ENCODE data around the gene PLIN5. TPM values are rescaled to one million over a fixed set of nuclear protein-coding genes. Genes with fewer than 3 reads are reported as not detected.

Gene PLIN5
- total RNA-seq, 1 donor from 2014 or later: 0.54 TPM

DNA sequence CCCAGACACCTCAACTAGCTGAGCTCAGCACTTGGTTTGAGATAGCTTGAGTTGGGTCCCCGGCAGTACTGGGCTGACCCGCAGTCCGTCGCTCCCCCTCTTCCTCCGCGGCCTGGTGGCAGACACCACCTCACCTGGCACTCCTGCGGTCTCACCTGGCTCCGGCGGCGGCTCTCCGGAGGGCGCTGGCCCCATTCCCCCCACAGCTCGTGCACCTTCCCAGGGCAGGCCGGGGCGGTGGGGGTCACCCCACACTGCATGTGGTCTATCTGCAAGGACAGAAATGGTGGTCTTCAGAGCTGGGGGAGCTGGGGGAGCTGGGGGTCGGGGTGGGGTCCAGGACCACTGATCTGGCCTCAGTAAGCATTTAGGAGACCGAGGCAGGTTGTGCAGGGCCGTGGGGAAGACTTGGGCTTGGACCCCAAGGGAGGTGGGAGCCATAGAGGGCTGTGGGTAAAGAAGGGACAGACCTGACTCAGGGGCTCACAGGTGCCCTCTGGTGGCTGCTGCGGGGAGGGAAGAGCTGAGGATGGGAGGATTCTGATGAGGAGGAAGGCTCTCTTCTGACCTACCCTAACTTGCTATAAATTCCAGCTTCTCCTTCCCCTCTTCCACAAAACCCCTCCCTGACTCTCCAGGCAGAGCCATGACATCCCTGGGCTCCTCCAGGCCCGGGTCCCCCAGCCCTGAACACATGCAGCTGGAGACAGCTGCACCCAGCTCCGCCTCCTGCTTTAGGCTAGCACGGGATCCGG, 10.0 kb downstream of the PLIN5 start:
- Mint-ChIP-seq H3K4me3 (ENCODE audit: unreplicated experiment) (no peak overlapping the region), H3K9me3 (ENCODE audit: unreplicated experiment) (peaks cover under 1% of the 10 kb centered on the region), H3K4me1 (ENCODE audit: low read depth, unreplicated experiment) (no peaks in the 10 kb centered on the region), H3K27ac (ENCODE audit: unreplicated experiment) (no peak overlapping the region), H3K27me3 (ENCODE audit: unreplicated experiment) (peaks cover 6% of the 10 kb centered on the region), H3K36me3 (ENCODE audit: unreplicated experiment) (no peaks in the 10 kb centered on the region)
- peak; percentile 90 for DNase-seq
- TF ChIP-seq, protein P1, sequence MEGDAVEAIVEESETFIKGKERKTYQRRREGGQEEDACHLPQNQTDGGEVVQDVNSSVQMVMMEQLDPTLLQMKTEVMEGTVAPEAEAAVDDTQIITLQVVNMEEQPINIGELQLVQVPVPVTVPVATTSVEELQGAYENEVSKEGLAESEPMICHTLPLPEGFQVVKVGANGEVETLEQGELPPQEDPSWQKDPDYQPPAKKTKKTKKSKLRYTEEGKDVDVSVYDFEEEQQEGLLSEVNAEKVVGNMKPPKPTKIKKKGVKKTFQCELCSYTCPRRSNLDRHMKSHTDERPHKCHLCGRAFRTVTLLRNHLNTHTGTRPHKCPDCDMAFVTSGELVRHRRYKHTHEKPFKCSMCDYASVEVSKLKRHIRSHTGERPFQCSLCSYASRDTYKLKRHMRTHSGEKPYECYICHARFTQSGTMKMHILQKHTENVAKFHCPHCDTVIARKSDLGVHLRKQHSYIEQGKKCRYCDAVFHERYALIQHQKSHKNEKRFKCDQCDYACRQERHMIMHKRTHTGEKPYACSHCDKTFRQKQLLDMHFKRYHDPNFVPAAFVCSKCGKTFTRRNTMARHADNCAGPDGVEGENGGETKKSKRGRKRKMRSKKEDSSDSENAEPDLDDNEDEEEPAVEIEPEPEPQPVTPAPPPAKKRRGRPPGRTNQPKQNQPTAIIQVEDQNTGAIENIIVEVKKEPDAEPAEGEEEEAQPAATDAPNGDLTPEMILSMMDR (IDR thresholded peaks at IDR 0.05; ENCODE audit: partially characterized antibody, unreplicated experiment): peak; percentile 74

DNA sequence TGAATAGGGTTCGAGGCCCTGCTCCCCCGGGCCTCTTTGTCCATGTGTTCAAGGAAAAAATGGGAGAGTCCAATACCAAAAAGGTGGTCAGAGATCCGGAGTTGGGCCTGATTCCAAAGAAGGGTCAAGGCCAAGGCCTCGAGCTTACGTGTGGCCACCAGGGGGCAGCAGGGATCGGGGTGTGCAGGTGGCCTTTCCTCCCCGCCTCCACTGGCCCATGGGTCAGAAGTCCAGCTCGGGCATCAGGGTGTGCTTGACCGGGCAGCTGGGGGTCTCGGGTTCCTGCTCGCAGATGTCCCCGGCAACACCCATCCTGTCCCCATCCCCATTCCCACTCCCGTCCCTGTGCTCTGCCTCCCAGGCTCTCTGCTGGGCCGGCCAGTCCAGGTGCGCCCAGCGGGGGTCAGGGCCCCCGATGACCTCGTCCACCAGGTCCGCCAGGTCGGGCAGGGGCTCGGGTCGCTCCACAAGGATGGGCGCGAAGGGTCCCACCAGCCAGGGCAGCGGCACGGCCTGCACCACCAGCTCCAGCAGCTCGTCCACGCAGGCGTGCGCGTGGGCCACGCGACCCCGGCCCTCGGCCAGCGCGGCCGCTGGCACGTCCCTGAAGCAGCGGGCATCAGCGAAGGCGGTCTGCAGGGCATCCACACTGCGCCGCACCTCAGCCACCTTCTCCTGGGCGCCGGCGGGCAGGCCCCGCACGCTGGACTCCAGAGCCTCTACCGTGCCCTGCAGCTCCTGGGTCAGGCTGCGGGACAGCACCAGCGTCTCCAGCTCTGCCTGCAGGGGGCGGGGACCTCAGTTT, 11.5 kb downstream of the PLIN5 start:
- no peak overlapping the region for H3K27ac Mint-ChIP-seq (ENCODE audit: unreplicated experiment)
- no peak overlapping the region for H3K4me3 Mint-ChIP-seq (ENCODE audit: unreplicated experiment)
- H3K36me3 Mint-ChIP-seq (ENCODE audit: unreplicated experiment): no peaks in the 10 kb centered on the region
- DNase-seq: peak; percentile 74
- H3K9me3 Mint-ChIP-seq (ENCODE audit: unreplicated experiment): peaks cover 3% of the 10 kb centered on the region
- no peaks in the 10 kb centered on the region for H3K4me1 Mint-ChIP-seq (ENCODE audit: low read depth, unreplicated experiment)
- TF ChIP-seq, protein P1 (IDR thresholded peaks at IDR 0.05; ENCODE audit: partially characterized antibody, unreplicated experiment): peak; percentile 87
- peaks cover 8% of the 10 kb centered on the region for H3K27me3 Mint-ChIP-seq (ENCODE audit: unreplicated experiment)

DNA sequence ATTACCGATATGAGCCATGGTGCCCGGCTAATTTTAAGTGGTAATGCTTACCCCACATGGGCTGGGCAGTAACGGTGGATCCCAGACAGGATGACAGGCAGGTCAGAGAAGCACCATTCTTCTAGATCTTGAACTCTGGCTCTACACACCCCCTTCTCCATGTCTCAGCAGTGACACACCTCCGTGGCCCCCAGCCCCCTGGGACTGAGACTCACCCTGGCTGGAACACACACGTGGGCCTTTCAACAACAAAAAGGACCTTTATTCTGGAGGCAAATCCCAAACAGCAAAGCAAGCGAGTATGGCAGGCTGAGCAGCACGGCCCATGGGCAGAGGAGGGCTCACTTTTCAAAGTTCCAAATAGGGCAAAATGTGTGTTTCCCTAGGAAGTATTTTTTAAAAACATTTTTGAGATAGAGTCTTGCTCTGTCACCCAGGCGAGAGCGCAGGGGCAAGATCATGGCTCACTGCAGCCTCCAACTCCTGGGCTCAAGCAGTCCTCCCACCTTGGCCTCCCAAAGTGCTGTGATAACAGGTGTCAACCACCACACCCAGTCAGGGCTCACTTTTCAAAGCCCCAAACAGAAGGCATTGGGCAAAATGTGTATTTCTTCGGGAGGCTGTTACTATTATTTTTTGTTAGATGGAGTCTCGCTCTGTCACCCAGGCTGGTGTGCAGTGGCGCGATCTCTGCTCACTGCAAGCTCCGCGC, 12.6 kb downstream of the PLIN5 start:
- Mint-ChIP-seq H3K27ac (ENCODE audit: unreplicated experiment) (no peak overlapping the region), H3K4me3 (ENCODE audit: unreplicated experiment) (no peak overlapping the region), H3K36me3 (ENCODE audit: unreplicated experiment) (no peaks in the 10 kb centered on the region), H3K27me3 (ENCODE audit: unreplicated experiment) (peaks cover 2% of the 10 kb centered on the region), H3K4me1 (ENCODE audit: low read depth, unreplicated experiment) (no peaks in the 10 kb centered on the region), H3K9me3 (ENCODE audit: unreplicated experiment) (peaks cover 3% of the 10 kb centered on the region)
- no peak for DNase-seq
- TF ChIP-seq, protein P1 (IDR thresholded peaks at IDR 0.05; ENCODE audit: partially characterized antibody, unreplicated experiment): no peak

- peaks cover 3% of the 10 kb centered on the region for H3K9me3 Mint-ChIP-seq (ENCODE audit: unreplicated experiment)
- TF ChIP-seq, protein P1 (IDR thresholded peaks at IDR 0.05; ENCODE audit: partially characterized antibody, unreplicated experiment): no peak
- no peak overlapping the region for H3K4me3 Mint-ChIP-seq (ENCODE audit: unreplicated experiment)
- no peak overlapping the region for H3K27ac Mint-ChIP-seq (ENCODE audit: unreplicated experiment)
- H3K36me3 Mint-ChIP-seq (ENCODE audit: unreplicated experiment): no peaks in the 10 kb centered on the region
- H3K27me3 Mint-ChIP-seq (ENCODE audit: unreplicated experiment): peaks cover 2% of the 10 kb centered on the region
- no peaks in the 10 kb centered on the region for H3K4me1 Mint-ChIP-seq (ENCODE audit: low read depth, unreplicated experiment)
- no peak for DNase-seq
These were observed 13.2 kb downstream of the PLIN5 start for GRCh38 chr19:4521888-4522242.

All from glutamatergic neuron (in vitro differentiated cells).